GM21381 (cell line): ENCODE results near the gene NOP58.
"Not testable (repeated sequence)": the region's sequence is repeated elsewhere in the genome, so short reads cannot be mapped to it uniquely, and the experiment has no call there.

Experiments used
- ATAC-seq: cut with Tn5 transposase; IDR thresholded peaks from one replicate; pipeline ENCODE4 v1.9.1; 2021; ENCODE audit warnings: mild to moderate bottlenecking, moderate library complexity; ENCODE audit not compliant: unreplicated experiment

Gene NOP58

DNA sequence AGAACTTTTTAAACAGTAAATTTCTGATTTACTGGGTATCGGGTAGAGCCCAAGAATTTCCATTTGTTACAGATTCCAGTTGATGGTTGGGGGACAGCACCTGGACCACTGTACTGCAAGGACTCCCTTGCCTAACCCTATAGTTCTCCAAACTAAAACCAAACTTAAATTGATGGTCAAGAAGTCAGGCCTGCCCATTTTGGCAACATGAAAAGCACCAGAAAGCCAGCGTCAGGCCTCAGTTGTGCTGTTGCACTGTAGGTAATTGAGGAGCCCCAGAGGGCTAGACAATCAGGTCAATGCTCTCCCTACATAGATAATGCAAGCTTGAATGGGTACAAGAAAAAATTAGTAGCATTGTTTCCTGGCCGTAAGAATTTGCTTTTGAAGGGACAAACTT lies 40.5 kb downstream of the NOP58 start:
- ATAC-seq: no peak

DNA sequence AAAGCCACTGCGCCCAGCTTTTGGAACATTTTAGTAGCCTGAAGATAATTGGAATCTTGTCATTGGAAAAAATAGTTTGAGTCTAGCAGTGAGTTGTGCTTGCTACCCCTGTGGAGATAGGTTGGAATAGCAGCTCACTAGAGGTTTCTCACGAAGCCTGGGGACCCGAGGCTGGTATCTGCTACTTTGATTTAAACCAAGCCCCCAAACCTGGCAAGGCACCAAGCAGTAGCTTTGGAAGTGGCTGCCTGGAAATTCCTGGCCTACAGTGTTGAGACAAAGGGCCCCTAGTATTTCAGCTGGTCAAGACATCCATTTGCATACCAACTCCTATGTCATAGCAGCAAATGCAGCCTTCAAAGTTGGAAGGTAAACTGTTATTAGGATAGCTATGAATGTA lies 42.1 kb downstream of the NOP58 start:
- no peak for ATAC-seq

DNA sequence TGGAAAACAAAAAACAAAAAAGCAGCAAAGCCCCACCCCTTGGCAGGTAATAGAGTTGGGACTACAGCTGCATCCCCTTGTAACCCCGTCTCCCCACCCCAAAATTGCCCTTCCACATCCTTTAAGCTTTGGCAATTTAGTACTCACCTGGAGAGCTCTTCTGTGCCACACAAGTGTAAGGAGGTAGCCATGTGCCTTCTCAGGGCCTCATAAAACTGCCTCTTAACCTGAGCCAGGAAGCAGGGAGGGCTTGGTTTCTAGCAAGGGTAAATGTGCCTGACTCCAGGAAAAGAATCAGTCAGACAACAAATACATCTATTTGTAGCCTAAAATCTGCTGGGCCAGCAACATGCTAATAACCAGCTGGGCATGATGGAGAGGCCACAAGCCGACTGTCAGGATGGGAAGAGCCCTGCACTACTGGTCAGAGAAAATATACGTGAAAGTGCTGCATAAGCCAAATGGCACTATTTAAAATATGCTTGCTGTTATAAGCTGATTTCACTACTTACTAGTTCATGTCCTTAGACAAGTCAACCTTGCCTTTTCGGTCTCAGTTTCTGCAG lies 46.3 kb downstream of the NOP58 start:
- ATAC-seq: no peak

DNA sequence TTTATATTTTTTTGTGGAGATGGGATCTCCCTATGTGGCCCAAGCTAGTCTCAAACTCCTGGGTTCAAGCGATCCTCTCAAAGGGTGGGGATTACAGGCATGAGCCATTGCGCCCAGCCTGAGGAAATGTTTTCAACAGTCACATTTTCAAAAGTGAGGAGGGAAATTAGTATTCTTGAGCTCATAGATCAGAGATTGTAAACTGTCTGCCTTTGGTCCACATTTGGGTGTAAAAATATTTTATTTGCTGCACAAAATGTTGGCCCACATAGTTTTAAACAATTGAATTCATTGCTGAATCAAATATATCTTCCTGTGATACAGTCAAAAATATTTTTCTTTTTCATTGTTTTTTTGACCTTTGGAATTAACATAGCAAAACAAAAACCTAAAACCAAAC lies 48.6 kb downstream of the NOP58 start:
- ATAC-seq: no peak

DNA sequence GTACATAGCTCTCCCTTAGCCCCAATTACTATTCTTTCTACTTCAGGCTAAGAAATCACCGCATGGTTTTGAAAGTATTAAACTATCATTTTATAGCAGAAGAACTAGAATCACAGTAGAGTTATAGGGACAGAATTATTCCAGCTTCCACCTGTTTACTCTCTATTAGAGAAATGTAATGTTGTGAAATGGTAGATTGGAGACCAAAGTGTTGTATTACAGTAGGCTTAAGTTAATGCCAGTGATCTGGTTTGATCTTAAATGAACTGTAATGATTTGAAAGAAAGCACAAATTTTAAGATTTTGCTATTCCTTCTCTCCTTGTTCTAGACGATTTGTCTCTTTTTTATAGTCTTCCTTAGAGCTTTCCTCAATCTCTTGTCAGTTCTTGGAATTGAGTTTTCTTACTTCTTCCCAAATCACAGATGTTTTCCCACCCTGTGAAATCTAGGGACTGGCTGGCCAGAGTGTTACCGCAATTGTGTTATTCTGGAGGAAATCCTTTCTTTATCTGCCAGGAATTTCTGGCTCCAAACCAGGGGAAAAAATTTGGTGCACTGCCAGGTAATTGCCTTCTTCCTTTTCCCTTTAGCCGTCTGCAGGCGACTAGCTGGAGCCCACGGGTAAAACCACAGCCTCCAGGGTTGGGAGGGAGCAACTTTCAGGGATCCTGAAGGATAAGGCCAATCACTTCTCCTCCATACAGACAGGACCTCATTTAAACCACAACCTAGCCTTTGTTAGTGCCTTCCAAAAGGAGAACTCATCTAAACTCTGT lies 51.7 kb downstream of the NOP58 start:
- ATAC-seq: no peak

DNA sequence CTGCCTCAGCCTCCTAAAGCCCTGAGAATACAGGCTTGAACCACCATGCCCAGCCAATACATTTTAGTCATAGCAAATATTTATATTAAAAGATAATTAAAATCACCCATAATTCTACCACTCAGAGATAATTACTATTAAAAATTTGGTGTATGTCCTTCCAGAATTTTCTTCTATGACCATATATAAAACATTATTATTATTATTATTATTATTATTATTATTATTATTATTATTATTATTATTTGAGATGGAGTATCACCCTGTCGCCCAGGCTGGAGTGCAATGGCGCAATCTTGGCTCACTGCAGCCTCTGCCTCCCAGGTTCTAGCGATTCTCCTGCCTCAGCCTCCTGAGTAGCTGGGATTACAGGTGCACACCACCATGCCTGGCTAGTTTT lies 54.8 kb downstream of the NOP58 start:
- not testable (repeated sequence) for ATAC-seq

DNA sequence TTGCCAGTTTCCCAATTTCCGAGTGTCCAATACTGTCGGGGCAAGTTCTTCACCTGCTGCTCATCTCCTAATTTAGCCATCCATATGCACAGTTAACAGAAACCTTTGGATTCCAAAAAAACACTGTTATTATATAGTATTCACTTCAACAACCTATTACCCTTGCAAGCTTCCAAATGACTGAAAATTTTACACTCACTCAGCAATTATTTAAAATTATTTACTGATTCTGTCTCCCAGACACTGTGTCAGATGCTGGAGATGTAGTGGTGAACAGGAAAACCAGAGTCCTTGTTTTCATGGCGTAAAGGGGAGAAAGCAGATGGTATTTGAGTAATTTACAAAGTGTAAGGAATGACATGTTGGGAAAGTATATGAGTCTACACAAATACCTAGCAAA lies 56.9 kb downstream of the NOP58 start:
- no peak for ATAC-seq

DNA sequence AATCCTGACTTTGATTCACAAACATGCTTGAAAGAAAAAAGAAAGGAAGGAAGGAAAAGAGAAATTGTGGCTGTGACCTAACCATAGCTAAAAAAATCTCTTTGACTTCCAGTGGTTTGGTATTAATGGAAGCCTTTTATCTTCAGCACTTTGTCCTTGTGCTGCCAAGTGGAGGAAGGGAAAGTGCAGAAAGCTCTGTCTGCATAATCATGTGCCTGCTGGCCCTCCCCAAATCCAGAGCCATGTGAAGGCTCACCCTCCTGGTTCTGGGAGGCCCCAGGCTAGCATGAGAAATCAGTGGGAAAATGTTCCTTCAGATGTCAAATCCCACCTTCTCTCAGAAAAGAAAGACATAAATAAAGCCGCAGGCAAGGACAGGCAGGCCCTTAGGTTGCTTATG lies 62.3 kb downstream of the NOP58 start:
- ATAC-seq: no peak

DNA sequence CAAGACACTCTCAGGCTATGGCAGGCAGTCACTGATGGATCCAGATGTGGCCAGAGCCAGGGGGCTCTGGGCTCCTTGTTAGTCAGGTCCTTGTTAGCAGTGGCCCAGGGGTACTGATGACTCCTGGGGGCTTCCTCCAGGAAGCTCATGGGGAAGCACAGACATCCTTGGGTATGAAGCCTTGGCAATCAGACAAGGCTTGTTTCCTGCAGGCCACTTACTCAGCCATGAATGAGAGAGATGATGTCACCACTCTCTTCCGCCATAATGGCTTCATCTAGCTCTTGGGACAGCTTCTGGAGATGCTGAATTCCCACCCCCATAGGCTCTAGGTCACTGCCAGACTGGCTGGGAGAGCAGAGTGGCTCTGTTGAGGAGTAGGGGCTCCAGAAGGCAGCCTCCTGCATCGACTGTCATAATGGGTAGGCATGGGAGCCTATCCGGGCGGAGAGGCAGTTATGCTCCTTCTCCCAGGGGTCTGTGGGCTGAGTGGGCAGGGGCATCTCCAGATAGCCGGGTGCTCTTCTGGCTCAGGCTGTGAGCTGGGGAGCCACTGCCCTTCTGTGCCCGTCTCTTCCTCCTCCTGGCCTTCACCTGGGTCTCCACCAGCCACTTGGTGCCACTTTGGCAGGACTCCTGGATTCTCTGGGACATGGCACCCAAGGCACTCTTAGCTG lies 70.4 kb downstream of the NOP58 start:
- no peak for ATAC-seq

DNA sequence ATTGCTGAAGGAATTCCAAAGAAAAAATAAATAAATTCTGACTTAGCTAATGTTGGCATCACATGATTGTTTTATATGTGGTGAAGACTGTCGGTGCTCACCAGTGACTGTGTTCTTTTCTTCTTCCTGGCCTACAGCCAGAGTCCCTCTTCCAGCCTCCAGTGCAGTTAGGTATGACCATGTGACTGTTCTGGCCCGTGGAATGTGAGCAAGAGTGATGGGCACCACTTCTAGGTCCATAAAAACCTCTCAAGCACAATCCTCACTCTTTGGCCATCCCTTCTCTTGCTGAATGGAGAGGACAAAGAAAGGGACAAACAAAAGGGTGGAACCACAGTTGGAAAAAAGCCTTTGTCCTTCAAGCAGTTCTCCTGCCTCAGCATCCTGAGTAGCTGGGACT lies 71.6 kb downstream of the NOP58 start:
- no peak for ATAC-seq

DNA sequence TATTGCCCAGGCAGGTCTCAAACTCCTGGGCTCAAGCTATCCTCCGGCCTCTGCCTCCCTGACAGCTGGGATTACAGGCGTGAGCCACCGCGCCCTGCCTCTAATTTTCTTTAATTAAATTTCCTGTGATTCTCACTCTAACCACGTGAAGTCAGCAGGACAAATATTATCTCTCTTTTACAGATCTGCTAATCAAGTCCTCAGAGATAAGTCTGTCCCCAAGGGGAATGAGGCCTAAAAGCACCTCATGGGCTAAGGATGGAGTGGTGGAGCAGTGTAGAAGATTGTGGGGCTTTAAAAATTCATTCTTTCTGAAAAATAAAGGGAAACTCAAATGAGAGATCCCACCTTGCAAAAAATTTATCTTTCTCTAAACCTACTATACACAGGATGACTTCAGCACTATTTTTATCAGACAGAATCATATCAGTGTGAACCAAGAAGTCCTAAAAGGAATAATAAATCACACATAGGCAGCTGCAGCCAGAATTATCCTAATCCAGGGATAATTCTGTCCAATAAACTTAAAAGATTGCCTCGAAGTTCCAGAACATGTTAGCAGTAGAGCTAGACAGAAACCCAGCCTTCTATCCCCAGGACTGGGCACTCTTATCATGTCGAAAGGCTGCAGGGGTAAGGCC lies 72.3 kb downstream of the NOP58 start:
- ATAC-seq: no peak

DNA sequence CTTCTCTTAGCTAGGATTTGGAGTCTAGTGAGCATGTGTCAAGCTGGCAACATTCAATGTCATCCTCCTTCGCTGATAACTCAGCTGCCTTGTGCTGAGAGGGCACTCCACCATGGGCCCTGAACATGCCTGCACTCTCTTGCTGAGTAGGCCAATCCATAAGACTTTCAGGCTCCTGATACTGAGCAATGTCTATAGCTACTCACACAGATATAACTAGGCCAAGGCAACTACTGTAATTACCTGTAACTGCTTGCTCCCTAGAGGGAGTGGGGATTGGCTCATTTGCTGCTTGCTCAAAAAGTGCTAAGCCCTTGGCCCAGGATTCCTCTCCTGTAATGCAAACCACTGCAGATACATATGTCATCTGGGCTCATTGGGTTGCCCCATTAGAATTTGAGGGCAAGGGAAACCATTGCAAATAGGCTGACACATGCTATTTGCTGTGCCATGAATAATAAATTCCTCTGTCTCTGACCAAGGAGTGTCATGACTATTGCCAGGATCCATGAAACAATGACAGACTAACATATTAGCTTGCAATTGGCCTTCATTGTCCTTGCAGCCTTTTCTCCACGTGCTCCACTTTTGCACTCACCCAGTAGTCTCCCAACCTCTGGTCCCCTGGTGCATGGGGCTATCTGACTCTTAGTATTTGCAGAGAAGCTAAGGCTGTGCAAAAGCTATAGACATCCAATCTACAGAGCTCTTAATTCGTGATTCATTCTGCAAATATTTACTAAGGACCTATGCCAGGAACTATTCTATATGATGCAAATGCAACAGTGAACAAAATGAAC lies 73.7 kb downstream of the NOP58 start:
- ATAC-seq: no peak

DNA sequence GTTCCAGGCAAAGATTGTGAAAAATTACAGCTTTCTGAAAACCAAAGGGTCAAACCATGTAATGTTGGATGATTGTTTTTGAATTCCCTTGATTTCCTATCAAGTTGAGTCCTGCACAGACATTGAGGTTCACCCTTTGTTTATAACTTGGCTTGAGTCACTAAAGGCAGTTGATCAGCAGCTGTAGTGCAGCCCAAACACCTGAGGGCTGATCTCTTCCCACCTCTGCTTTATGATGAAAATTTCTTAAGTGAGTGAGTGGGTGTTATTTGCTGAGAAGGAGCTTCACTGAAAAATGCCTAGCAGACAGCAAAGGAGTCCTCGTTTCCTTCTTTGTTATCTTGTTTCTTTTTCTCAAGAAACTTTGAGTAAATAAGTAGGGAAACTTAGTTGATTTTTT lies 78.6 kb downstream of the NOP58 start:
- no peak for ATAC-seq

DNA sequence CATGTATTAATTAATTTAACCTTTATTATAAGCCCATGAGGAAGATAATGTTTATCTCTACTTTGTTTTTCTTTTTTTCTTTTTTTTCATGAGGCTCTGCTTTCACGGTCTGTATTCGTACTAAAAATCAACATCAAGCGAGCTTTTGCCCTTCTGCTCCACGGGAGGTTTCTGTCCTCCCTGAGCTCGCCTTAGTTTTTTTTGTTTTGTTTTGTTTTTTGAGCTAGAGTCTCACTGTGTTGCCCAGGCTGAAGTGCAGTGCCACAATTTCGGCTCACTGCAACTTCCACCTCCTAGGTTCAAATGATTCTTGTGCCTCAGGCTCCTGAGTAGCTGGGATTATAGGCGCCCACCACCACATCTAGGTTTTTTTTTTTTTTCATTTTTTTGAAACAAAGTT lies 80.6 kb downstream of the NOP58 start:
- no peak for ATAC-seq
